HG03558 (cell line): ENCODE measurements around the gene POLE2.
A peak's percentile ranks its signal among the peaks of the same experiment; 100 is the strongest.
"Not testable (repeated sequence)": the region's sequence is repeated elsewhere in the genome, so short reads cannot be mapped to it uniquely, and the experiment has no call there.

Experiments
- ATAC-seq: cut with Tn5 transposase; IDR thresholded peaks from one replicate; pipeline ENCODE4 v1.9.1; 2021; ENCODE audit warnings: moderate number of reproducible peaks; ENCODE audit not compliant: unreplicated experiment; ENCODE audit errors: extremely low read depth

POLE2 gene

DNA sequence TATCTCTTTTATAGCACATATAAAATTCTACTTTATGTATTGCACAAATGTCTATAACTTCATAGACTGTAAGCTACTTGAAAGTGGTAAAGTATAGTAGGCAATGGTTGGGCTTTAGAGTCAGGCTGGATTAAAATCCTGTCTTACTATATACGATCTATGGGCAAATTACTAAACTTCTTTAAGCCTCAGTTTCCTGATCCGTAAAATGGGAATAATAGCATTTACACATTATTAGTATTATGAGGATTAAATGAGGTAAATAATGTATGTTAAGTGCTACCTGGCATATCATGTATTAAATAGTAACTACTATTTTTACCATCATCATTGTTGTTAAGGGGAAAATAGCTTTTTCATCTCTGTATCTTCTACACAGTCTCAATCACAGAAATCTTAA lies 14.4 kb downstream of the POLE2 start:
- ATAC-seq: no peak

DNA sequence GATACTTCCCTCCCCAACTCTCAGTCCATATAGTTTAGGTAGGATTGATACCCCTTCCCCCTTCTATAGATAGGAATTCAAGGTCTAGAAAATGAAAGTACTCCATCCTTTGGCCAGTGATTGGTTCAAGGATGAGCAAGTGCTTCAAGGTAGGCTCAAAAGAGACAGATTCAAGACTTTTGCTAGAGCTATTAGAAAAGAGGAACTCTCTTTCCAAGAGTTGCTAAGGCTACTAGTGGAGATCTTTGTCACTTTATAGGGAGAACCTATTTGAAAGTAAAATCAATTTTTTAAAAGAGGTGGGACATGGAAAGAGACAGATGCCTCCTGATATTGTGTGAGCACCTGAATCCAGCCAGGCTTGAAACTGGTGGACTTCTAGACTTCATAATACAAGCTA lies 17.5 kb downstream of the POLE2 start:
- ATAC-seq: no peak

DNA sequence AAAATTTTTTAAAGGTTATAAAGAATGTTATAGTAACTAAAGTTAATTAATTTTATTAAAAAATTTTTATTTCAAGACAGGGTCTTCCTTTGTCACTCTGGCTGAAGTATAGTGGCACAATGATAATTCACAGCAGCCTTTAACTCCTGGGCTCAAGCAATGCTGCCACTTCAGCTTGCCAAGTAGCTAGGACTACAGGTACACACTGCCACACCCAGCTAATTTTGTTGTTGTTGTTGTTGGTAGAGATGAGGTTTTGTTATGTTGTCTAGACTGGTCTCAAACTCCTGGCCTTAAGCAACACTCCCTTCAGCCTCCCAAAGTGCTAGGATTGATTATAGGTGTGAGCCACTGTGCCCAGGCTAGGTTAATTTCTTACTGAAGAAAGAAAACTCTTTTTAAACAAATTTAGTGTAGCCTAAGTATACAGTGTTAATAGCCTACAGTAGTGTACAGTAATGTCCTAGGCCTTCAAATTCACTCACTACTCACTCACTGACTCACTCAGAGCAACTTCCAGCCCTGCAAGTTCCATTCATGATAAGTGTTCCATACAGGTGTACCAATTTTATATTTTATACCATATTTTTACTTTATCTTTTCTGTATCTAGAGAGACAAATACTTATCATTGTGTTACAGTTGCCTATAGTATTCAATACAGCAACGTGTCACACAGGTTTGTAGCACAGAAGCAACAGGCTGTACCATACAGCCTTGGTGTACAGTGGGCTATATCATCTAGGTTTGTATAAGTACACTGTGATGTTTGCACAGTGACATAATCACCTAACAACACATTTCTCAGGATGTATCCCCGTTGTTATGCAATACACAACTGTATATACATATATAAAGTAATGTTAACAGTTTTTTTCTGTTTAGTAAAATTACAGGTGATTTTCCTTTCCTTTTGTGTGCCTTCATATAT lies 28.2 kb downstream of the POLE2 start:
- no peak for ATAC-seq

DNA sequence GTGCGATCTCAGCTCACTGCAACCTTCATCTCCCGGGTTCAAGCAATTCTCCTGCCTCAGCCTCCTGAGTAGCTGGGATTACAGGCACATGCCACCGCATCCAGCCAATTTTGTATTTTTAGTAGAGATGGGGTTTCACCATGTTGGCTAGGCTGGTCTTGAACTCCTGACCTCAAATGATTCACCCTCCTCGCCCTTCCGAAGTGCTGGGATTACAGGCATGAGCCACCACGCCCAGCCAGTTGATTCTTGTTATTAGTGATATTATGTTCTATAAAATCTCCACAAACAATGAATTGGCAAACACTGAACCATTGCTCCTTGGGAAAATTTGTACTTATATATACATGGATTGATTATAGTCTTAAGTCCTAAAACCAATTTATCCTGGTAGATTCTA lies 30.5 kb downstream of the POLE2 start:
- ATAC-seq: not testable (repeated sequence)

DNA sequence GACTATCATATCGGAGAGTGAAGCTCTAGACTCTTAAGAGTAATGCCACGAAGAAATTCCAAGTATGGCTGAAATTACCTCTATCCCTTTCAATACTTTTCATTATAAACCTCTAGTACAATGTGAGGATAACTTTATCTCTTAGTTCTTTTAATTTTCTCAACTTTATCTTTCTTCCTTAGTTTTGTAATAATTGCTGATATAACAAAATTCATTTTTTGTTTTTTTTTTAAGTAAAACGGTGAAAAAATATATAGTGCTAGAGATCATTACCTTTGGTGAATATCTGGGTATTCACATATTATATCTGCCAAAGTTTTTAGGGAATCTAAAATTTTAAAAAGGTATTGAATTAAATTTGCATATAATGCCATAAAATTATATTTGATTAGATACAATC lies 33.5 kb downstream of the POLE2 start:
- ATAC-seq: no peak

DNA sequence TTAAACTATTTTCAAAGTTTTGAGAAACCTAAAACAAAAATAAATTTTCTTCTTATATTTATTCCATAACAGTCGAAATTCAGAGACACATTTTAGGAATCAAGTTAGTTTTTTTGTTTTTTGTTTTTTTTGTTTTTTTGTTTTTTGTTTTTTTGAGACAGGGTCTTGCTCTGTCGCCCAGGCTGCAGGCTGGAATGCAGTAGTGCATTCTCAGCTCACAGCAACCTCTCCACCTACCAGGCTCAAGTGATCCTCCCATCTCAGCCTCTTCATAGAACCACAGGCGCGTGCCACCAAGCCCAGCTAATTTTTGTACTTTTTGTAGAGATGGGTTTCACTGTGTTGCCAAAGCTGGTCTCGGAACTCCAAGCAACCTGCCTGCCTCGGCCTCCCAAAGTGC lies 34.5 kb downstream of the POLE2 start:
- ATAC-seq: no peak

- ATAC-seq: no peak
Observed at GRCh38 chr14:49642163-49642562, 45.9 kb downstream of the POLE2 start.

DNA sequence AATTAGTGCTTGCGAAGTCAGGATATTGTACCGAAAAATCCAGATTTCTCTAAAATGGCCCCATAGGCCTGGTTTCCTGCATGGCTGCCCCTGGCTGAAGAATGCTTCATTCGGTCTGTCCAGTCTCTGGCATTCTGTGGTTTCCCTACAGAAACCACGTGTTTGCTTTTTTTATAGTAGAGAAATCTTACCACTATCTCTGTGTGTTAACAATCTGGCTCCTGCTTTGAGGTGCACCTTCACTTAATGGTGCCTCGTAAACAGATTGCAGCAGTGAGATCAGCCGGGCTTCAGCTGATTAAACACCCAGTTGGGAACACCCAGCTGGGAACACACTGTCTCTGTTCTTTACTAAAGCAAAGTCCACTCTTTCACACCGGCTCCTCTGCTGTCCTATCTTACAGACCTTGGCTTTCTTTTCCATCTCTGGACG lies 46.3 kb downstream of the POLE2 start:
- no peak for ATAC-seq

GRCh38 chr14:49640540-49641417 lies 47.2 kb downstream of the POLE2 start:
- ATAC-seq: no peak

GRCh38 chr14:49637534-49638078 lies 50.4 kb downstream of the POLE2 start:
- no peak for ATAC-seq

GRCh38 chr14:49636866-49637265 lies 51.1 kb downstream of the POLE2 start:
- no peak for ATAC-seq

GRCh38 chr14:49634547-49635334 lies 53.3 kb downstream of the POLE2 start, which contains the start of gene DNAAF2:
TSS of gene DNAAF2 (minus strand) at chr14:49635244. CDS start at chr14:49635149, 95 bp downstream.
- ATAC-seq: peak; percentile 13

- ATAC-seq: peak; percentile 70
Observed at GRCh38 chr14:49633640-49634546, 54.1 kb downstream of the POLE2 start.

GRCh38 chr14:49623941-49624839 lies 63.8 kb downstream of the POLE2 start:
- no peak for ATAC-seq

DNA sequence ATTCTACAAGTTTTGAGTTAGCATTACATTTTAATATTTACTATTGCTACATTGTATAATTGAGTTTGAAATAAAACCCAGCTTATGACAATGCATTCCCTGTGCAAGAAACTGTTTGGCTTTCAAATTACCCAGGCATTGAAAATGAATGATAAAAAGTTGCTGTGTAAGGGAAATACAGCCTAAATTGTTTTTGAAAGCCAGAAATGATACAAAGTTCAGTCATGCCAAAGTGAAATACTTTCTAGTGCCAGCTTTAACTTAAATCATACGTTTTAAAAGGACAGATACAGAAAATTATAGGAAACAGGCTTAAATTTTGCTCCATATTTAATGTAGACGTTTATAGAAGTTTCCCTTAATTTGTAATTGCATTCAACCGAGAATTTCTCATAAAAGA lies 64.6 kb downstream of the POLE2 start:
- ATAC-seq: no peak

DNA sequence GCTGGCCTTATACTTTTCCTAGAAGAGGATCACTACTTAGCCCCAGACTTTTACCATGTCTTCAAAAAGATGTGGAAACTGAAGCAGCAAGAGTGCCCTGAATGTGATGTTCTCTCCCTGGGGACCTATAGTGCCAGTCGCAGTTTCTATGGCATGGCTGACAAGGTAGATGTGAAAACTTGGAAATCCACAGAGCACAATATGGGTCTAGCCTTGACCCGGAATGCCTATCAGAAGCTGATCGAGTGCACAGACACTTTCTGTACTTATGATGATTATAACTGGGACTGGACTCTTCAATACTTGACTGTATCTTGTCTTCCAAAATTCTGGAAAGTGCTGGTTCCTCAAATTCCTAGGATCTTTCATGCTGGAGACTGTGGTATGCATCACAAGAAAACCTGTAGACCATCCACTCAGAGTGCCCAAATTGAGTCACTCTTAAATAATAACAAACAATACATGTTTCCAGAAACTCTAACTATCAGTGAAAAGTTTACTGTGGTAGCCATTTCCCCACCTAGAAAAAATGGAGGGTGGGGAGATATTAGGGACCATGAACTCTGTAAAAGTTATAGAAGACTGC lies 65.9 kb downstream of the POLE2 start:
- no peak for ATAC-seq

DNA sequence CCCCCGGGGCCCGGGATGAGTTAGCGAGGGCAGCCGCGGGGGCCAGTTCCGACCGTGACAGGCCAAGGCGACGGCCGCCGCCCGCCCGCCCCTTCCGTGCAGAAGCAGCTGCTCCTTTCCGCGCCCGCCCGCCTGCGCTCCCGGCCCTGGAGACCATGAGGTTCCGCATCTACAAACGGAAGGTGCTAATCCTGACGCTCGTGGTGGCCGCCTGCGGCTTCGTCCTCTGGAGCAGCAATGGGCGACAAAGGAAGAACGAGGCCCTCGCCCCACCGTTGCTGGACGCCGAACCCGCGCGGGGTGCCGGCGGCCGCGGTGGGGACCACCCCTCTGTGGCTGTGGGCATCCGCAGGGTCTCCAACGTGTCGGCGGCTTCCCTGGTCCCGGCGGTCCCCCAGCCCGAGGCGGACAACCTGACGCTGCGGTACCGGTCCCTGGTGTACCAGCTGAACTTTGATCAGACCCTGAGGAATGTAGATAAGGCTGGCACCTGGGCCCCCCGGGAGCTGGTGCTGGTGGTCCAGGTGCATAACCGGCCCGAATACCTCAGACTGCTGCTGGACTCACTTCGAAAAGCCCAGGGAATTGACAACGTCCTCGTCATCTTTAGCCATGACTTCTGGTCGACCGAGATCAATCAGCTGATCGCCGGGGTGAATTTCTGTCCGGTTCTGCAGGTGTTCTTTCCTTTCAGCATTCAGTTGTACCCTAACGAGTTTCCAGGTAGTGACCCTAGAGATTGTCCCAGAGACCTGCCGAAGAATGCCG lies 66.7 kb downstream of the POLE2 start:
- ATAC-seq: no peak
